ENCODE measurements around the gene MST1R. TPM values are rescaled to one million over a fixed set of nuclear protein-coding genes. Genes with fewer than 3 reads are reported as not detected.
A peak's percentile ranks its signal among the peaks of the same experiment; 100 is the strongest.

Gene MST1R
- total RNA-seq, 2 donors from 2014 or later: 6.8 to 11.2 TPM

- H3K4me3 Mint-ChIP-seq: no peak overlapping the region
- no peak for DNase-seq
- Histone ChIP-seq H3K27ac (ENCODE audit: low read depth, low read length) (no peak overlapping the region), H3K9ac (ENCODE audit: extremely low read depth, low read length, poor library complexity, severe bottlenecking) (no peak overlapping the region), H3K36me3 (ENCODE audit: control insufficient read depth, insufficient read depth, low read length) (no peaks in the 10 kb centered on the region), H3K4me3 (ENCODE audit: low read length) (no peak overlapping the region), H3K27me3 (ENCODE audit: control insufficient read depth, insufficient read depth, low read length, poor library complexity, severe bottlenecking) (peaks cover 18% of the 10 kb centered on the region), H3K9me3 (ENCODE audit: control insufficient read depth, low read length) (no peaks in the 10 kb centered on the region), H3K4me1 (ENCODE audit: control insufficient read depth, insufficient read depth, low read length) (no peaks in the 10 kb centered on the region)
- no peaks in the 10 kb centered on the region for H3K9me3 Mint-ChIP-seq
- H3K27ac Mint-ChIP-seq: no peak overlapping the region
- H3K4me1 Mint-ChIP-seq: no peaks in the 10 kb centered on the region
- peaks cover 16% of the 10 kb centered on the region for H3K27me3 Mint-ChIP-seq (ENCODE audit: insufficient read depth)
- WGBS, 2 experiments (ENCODE audit: insufficient coverage in 1 of 2, insufficient read length in 1 of 2): 80 to 82% methylated on average over 4 to 5 of the region's 5 CpGs
- TF ChIP-seq CTCF (conservative IDR thresholded peaks at IDR 0.05): no peak
- no peaks in the 10 kb centered on the region for H3K36me3 Mint-ChIP-seq (ENCODE audit: low read depth)
Measured at GRCh38 chr3:49864505-49864904, 39.2 kb downstream of the MST1R start.

- H3K9me3 ChIP-seq (ENCODE audit: control insufficient read depth, low read length): no peaks in the 10 kb centered on the region
- H3K9ac ChIP-seq (ENCODE audit: extremely low read depth, low read length, poor library complexity, severe bottlenecking): no peak overlapping the region
- WGBS, 2 experiments (ENCODE audit: insufficient coverage in 1 of 2, insufficient read length in 1 of 2): 90 to 100% methylated on average over 4 to 12 of the region's 12 CpGs
- H3K4me1 ChIP-seq (ENCODE audit: control insufficient read depth, insufficient read depth, low read length): no peaks in the 10 kb centered on the region
- no peak overlapping the region for H3K4me3 ChIP-seq (ENCODE audit: low read length)
- H3K4me3 Mint-ChIP-seq: no peak overlapping the region
- H3K27ac Mint-ChIP-seq: no peak overlapping the region
- TF ChIP-seq CTCF (conservative IDR thresholded peaks at IDR 0.05): no peak
- H3K36me3 Mint-ChIP-seq (ENCODE audit: low read depth): no peaks in the 10 kb centered on the region
- H3K27me3 ChIP-seq (ENCODE audit: control insufficient read depth, insufficient read depth, low read length, poor library complexity, severe bottlenecking): no peaks in the 10 kb centered on the region
- H3K9me3 Mint-ChIP-seq: no peaks in the 10 kb centered on the region
- H3K27me3 Mint-ChIP-seq (ENCODE audit: insufficient read depth): no peaks in the 10 kb centered on the region
- DNase-seq: no peak
- H3K27ac ChIP-seq (ENCODE audit: low read depth, low read length): no peak overlapping the region
- peaks cover 3% of the 10 kb centered on the region for H3K4me1 Mint-ChIP-seq
- H3K36me3 ChIP-seq (ENCODE audit: control insufficient read depth, insufficient read depth, low read length): no peaks in the 10 kb centered on the region
Measured at GRCh38 chr3:49859576-49860305, 43.9 kb downstream of the MST1R start.

- H3K27me3 ChIP-seq (ENCODE audit: control insufficient read depth, insufficient read depth, low read length, poor library complexity, severe bottlenecking): no peaks in the 10 kb centered on the region
- Mint-ChIP-seq H3K4me3 (peak within 1 kb of the TSS; percentile 88), H3K27me3 (ENCODE audit: insufficient read depth) (no peaks in the 10 kb centered on the region), H3K36me3 (ENCODE audit: low read depth) (peaks cover 8% of the 10 kb centered on the region), H3K4me1 (peaks cover 3% of the 10 kb centered on the region), H3K27ac (peak within 1 kb of the TSS; percentile 86), H3K9me3 (no peaks in the 10 kb centered on the region)
- H3K4me3 ChIP-seq (ENCODE audit: low read length): peak within 1 kb of the TSS; percentile 95
- no peak for TF ChIP-seq CTCF (conservative IDR thresholded peaks at IDR 0.05)
- DNase-seq: peak; percentile 98
- WGBS, 2 experiments (ENCODE audit: insufficient coverage in 1 of 2, insufficient read length in 1 of 2): 4 to 6% methylated on average over 35 to 52 of the region's 52 CpGs
- H3K4me1 ChIP-seq (ENCODE audit: control insufficient read depth, insufficient read depth, low read length): no peaks in the 10 kb centered on the region
- peak within 1 kb of the TSS; percentile 54 for H3K27ac ChIP-seq (ENCODE audit: low read depth, low read length)
- H3K9ac ChIP-seq (ENCODE audit: extremely low read depth, low read length, poor library complexity, severe bottlenecking): peak within 1 kb of the TSS; percentile 69
- H3K9me3 ChIP-seq (ENCODE audit: control insufficient read depth, low read length): no peaks in the 10 kb centered on the region
- H3K36me3 ChIP-seq (ENCODE audit: control insufficient read depth, insufficient read depth, low read length): no peaks in the 10 kb centered on the region
Measured at GRCh38 chr3:49856181-49857005, 47.3 kb downstream of the MST1R start, which contains the start of gene TRAIP. Gene TRAIP, minus strand, starts transcription at chr3:49856564. Its CDS starts 111 bp downstream, at chr3:49856453.

Data from endodermal cell (in vitro differentiated cells).